NCI-H2196 (cell line): Measurements from ENCODE around the gene SEPTIN7.
A peak's percentile ranks its signal among the peaks of the same experiment; 100 is the strongest.
"Not testable (repeated sequence)": the region's sequence is repeated elsewhere in the genome, so short reads cannot be mapped to it uniquely, and the experiment has no call there.

Source experiments
- DNase-seq: peaks from one replicate; lab custom pipeline; 2025; ENCODE audit not compliant: unreplicated experiment; lab: John Stamatoyannopoulos, UW

SEPTIN7 gene

DNA sequence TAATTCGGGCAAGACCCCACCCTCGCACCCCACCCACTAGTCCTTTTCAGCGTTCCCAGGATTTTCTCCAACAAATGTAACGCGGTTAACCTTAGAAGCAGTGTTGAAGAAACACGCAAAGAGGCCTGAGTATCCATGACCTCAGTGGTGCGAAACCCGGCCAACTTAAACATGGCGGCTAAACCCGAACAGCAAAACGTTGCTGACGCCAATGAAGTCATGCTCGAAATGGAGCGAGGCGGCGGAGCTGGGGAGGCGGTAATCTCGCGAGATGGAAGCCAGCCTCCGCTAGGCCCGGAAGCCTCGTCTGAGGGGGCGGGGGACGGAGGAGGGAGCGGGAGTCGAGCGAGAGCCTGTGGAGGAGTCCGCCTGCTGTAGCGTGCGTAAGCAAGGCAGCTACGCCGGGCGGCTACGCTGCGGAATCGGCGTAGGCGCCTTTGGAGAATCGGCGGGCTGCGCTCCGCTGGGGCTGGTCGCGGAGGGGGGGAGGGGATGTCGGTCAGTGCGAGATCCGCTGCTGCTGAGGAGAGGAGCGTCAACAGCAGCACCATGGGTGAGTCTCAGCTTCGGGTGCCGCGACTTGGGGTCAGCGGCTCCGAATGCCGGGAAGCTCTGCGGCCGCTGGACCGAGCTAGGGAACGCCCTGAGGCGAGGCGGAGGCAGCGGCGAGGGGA lies at the start of gene SEPTIN7:
Gene SEPTIN7 (plus strand): TSS at position 340 of the 674 bp plus-strand sequence. CDS start 153 bp downstream, at position 493.
- peak; percentile 99 for DNase-seq

- no peak for DNase-seq
Measured at GRCh38 chr7:35752742-35753141, 48.1 kb upstream of the SEPTIN7 start.

DNA sequence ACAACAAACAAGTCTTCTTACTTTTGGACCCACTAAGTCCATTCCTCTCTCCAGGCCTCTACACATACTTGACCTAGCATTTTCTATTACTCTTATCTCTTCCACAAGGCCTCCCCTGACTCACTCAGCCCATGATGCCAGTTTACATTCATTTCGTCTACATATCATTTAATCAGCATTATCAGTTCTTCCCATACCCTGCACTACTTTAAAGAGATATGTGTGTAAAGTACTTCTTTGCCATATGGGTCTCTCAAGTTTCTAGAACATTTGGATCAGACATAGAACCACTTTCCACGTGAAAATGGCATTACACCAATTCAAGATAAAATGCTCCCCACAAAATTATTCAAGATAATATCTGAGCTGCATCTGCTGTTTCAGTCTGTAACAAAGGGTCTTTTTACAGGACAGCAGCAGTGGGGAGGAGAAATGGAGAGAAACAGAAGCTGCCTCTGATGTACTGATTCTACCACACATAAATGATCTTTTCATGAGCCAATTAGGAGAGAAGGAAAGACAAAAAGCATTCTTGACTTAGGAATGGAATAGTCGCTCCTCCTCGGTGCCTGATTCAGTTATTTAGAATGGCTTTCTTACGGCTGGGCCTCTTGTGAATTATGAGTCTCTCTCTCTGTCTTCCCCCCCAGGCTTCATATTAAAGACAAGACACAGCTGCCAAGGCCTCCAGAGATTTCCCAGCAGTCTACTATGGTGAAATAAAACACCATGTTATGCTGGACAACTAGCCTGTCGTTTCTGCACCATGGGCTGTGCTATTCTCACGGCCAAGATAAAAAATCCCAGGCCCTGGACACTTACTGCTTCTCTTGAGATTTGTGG lies 46.9 kb upstream of the SEPTIN7 start:
- DNase-seq: no peak

- DNase-seq: no peak
Measured at GRCh38 chr7:35754741-35755140, 46.1 kb upstream of the SEPTIN7 start.

DNA sequence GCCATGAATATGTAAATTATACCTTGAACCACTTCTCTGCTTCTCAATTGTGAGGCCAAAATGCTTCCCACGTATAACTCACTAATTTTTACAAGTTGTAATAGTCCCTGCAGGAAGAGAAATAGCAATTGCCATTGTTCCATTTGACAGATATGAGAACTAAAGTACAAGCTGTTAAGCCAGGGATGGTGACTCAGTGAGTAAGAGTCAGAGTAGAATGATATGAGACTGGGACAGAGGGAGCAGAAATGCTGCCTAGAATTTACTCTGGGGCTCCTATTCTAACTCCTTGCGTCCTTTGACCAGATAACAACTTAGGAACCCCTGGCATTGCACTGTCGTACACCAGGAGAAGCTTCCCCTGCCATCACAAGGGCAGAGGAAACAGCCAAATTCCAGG lies 45.1 kb upstream of the SEPTIN7 start:
- no peak for DNase-seq

DNA sequence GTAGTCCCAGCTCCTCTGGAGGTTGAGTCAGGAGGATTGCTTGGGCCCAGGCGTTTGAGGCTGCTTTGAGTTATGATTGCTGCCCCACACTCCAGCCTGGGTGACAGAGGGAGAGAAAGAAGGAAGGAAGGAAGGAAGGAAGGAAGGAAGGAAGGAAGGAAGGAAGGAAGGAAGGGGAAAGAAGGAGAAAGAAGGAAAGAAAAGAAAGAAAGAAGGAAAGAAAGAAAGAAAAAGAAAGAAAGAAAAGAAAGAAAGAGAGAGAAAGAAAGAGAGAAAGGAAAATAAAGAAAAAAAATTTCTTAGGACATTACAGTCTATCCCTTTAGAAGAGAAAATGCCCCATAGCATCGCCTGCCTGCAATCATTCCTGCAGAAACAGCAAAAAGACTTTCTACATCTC lies 44.4 kb upstream of the SEPTIN7 start:
- not testable (repeated sequence) for DNase-seq

DNA sequence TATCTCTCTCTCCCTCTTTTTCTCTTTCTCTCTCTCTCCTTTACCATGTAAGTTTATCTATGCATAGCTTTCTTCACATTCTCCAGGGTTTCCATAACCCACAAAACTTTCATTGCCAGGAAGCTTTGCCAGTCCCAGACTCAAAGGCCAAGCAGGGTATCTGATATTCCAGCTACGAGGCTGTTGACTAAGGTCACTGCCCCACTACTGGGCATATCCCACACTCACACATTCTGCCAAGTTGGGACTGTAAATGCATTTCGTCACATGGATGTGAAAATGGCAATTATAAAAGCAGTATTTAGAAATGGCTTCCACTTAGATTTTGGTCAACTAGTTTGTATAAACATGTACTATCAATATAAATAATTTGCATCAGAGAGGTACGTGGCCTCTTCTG lies 43.3 kb upstream of the SEPTIN7 start:
- no peak for DNase-seq

- no peak for DNase-seq
Measured at GRCh38 chr7:35758421-35758820, 42.4 kb upstream of the SEPTIN7 start.

GRCh38 chr7:35760143-35760745 lies 40.6 kb upstream of the SEPTIN7 start:
- DNase-seq: no peak

DNA sequence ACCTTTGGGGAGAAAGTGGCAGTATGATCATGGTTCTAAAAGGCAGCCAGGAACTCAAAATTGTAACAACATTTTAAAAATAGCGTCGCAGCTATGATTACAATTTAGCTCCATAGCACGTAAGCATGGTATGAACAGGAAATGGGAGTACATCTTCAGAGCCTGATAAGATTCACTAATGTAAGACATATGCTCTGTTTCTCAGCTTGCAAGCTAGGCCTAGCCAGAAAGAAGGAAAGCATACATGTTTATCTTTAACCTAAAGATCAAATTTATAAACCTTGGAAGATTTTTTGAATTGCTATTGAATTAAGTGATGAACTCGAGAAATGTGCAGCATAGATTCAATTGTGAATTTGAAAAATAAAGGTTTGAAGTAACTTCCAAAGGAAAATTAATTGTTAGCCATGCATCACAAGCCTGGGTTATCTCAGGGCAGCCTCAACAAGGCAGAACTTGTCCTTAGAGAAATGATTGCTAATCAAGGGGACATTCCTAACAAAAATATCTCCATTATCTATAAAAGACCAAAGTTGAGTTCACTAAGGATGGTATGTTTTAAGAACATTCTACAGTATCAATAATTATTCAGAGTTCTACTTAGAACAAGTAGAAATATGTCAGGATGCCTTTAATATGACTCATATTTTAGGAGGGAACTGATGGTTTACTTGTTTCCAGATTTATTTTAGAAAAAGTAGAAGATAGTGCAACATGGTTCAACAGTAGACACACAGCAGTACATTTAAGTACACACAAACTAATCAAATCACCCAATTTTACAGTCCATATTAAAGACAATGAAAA lies 38.8 kb upstream of the SEPTIN7 start:
- no peak for DNase-seq

GRCh38 chr7:35762781-35763180 lies 38.1 kb upstream of the SEPTIN7 start:
- no peak for DNase-seq

DNA sequence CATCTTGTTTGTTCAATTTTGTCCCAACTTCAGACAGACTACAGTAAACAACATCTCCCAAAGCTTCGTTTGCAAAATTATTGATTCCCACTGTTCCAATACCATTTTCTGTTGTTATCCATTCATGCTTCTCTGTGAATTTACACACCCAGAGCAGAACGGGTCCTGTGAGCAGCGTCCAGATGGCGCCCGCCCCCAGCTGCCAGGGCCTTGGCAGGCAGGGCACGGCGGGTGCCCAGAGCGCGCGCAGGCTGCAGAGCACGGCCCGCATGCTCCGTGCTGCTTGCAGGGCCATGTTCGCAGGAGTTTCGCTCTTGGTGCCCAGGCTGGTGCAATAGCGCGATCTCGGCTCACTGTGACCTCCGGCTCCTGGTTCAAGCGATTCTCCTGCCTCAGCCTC lies 32.5 kb upstream of the SEPTIN7 start:
- DNase-seq: no peak

GRCh38 chr7:35771776-35772175 lies 29.1 kb upstream of the SEPTIN7 start:
- no peak for DNase-seq

GRCh38 chr7:35773994-35774393 lies 26.9 kb upstream of the SEPTIN7 start:
- no peak for DNase-seq

- DNase-seq: no peak
Measured at GRCh38 chr7:35776686-35777085, 24.2 kb upstream of the SEPTIN7 start.

DNA sequence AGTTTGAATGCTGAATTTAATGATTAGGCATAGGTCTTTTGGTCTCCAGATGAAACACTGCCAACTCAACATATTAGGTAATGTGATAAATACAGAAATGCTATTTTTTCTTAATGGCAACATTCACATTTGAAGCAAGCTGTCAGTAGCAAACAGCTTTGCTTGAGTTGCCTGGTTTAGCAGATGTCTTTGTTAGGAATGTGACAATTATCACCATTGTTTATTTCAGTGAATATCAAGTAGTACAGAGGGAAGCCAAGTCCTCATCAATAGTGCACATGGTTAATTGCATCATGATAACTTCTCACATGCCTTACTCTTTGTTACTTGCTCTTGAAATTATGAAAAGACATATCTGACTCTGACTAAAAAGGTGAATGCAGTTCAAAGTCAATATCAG lies 23.7 kb upstream of the SEPTIN7 start:
- DNase-seq: no peak

GRCh38 chr7:35780070-35780469 lies 20.8 kb upstream of the SEPTIN7 start:
- no peak for DNase-seq

DNA sequence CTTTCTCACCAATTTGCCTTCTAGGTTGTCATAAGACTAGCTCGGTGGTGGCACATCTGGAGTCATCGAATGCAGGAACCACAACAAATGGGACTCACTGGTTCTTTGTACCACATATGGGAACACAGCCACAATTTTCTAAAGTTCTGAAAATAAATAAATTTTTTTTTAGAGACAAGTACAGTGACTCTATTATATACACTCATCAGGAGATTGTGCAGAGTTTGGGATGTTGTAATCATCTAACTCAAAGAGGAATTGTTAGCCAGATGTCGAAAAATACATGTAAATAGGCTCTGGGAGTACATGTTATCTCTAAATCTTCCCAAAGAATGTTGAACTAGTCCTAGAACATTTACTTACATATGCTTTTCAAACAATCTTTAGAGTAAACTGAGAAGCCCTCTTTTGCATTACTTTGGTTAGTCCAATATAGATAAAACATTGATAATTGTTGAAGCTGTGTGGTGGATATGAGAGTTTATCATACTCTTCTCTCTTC lies 19.6 kb upstream of the SEPTIN7 start:
- no peak for DNase-seq

DNA sequence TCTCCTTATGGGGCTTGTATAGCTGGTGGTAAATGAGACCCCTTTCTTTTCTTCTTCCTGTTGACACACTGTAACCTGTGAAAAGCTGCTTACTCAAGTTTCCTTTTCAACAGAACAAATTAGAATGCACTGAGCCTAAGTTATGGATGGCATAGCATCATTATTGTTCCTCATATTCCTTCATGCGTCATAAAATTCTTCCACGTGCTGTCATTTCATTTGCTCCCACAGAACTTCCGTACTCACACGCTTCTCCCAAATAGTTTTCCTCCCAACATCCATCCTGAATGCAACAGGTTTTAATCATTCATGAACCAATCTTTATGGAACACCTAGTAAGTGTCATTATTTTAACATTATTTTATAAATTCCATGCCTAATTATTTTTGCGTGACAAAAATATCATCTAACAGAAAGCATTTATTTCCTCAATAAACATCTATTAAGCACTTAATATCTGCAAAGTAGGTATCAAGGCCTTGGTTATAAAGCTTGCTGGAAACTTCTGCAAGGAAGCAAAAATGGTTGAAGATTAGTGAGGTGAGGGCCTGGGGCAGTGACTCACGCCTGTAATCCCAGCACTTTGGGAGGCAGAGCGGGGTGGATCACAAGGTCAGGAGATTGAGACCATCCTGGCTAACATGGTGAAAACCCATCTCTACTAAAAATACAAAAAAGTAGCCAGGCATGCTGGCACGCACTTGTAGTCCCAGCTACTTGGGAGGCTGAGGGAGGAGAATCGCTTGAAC lies 18.9 kb upstream of the SEPTIN7 start:
- no peak for DNase-seq

DNA sequence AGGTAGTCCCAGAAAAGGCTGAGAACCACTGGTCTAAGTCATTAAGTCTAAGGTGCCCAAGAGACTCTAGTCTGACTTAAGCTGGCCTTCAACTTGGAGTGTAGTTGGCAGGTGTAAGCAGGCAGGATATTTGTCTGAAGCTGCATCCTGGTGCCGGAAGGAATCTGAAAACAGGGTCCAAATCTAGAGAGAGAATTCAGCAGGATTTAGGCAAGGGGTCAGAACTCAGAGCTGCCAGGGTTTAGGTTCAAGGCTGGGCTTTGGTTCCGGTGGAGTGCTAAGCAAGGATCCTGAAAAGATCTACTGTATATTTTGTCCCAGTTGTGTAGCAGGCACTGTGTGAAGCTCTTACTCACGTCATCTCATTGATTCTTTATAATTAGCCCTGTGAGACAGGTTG lies 16.5 kb upstream of the SEPTIN7 start:
- no peak for DNase-seq
